ENCODE results near the gene ALDH5A1. TPM values are rescaled to one million over a fixed set of nuclear protein-coding genes. Genes with fewer than 3 reads are reported as not detected.

Gene ALDH5A1
- total RNA-seq, 2 experiments from 2014 or later: 180 to 260 TPM

- TF ChIP-seq EZH2phosphoT487 (IDR thresholded peaks at IDR 0.05; ENCODE audit: borderline replicate concordance, low read depth, low read length): no peak
- no peak for TF ChIP-seq CTCF (conservative IDR thresholded peaks at IDR 0.05; ENCODE audit: low read length)
- no peak for DNase-seq (ENCODE audit: low spot score)
- CTCF ChIA-PET (ENCODE audit: unreplicated experiment): no interaction called here
- H3K36me3 ChIP-seq (ENCODE audit: insufficient read depth, low read length): peaks cover 18% of the 10 kb centered on the region
- H3K4me3 ChIP-seq (ENCODE audit: low read depth, low read length, poor library complexity, severe bottlenecking): no peak overlapping the region
- no peaks in the 10 kb centered on the region for H3K79me2 ChIP-seq (ENCODE audit: insufficient read depth, low read depth, low read length)
- POLR2A ChIA-PET: interaction anchor here (1.9 kb wide), 1 partner anchor 7 kb away, joined by 4 read pairs; no protein-coding TSS in a partner anchor
- no peaks in the 10 kb centered on the region; the same call in 1 of the 2 replicates for H3K9me3 ChIP-seq (ENCODE audit: low read length)
- BruUV-seq (replicated peaks): no TSS peak
- no peaks in the 10 kb centered on the region for H3K4me1 ChIP-seq (ENCODE audit: insufficient read depth, low read length, poor library complexity, severe bottlenecking)
- H3K4me2 ChIP-seq (ENCODE audit: low read length): no peak overlapping the region
- no peaks in the 10 kb centered on the region for H4K20me1 ChIP-seq (ENCODE audit: insufficient read depth, low read length)
- no peaks in the 10 kb centered on the region for H3K9me2 ChIP-seq (ENCODE audit: insufficient read depth, low read length)
- no peak overlapping the region for H2AFZ ChIP-seq (ENCODE audit: low read length)
- no peak overlapping the region for H3K27ac ChIP-seq (ENCODE audit: low read depth, low read length, poor library complexity, severe bottlenecking)
- intact Hi-C loops (cut with micrococcal nuclease; ENCODE audit: unreplicated experiment): no loop called here
Measured at GRCh38 chr6:24545691-24546090, 50.9 kb downstream of the ALDH5A1 start.

GRCh38 chr6:24546439-24546838 is 51.7 kb downstream of the ALDH5A1 start:
- no peak for TF ChIP-seq EZH2phosphoT487 (IDR thresholded peaks at IDR 0.05; ENCODE audit: borderline replicate concordance, low read depth, low read length)
- no peak for TF ChIP-seq CTCF (conservative IDR thresholded peaks at IDR 0.05; ENCODE audit: low read length)
- H3K9me3 ChIP-seq (ENCODE audit: low read length): no peaks in the 10 kb centered on the region; the same call in 1 of the 2 replicates
- ChIA-PET POLR2A (interaction anchor here (0.5 to 1.9 kb wide), 3 partner anchors 8 to 480 kb away, joined by 3 to 4 read pairs (median 3); no protein-coding TSS in a partner anchor), CTCF (ENCODE audit: unreplicated experiment) (interaction anchor here (0.6 kb wide), 1 partner anchor 119 kb away, joined by 3 read pairs; no protein-coding TSS in a partner anchor)
- H3K36me3 ChIP-seq (ENCODE audit: insufficient read depth, low read length): peaks cover 11% of the 10 kb centered on the region
- no peak overlapping the region for H2AFZ ChIP-seq (ENCODE audit: low read length)
- DNase-seq (ENCODE audit: low spot score): no peak
- no peak overlapping the region for H3K27ac ChIP-seq (ENCODE audit: low read depth, low read length, poor library complexity, severe bottlenecking)
- no peak overlapping the region for H3K4me2 ChIP-seq (ENCODE audit: low read length)
- intact Hi-C loops (cut with micrococcal nuclease; ENCODE audit: unreplicated experiment): no loop called here
- no peaks in the 10 kb centered on the region for H3K4me1 ChIP-seq (ENCODE audit: insufficient read depth, low read length, poor library complexity, severe bottlenecking)
- no peak overlapping the region for H3K4me3 ChIP-seq (ENCODE audit: low read depth, low read length, poor library complexity, severe bottlenecking)
- H4K20me1 ChIP-seq (ENCODE audit: insufficient read depth, low read length): no peaks in the 10 kb centered on the region
- no peaks in the 10 kb centered on the region for H3K9me2 ChIP-seq (ENCODE audit: insufficient read depth, low read length)
- no TSS peak for BruUV-seq (replicated peaks)
- H3K79me2 ChIP-seq (ENCODE audit: insufficient read depth, low read depth, low read length): no peaks in the 10 kb centered on the region

GRCh38 chr6:24547243-24547642 is 52.5 kb downstream of the ALDH5A1 start:
- Histone ChIP-seq H3K27ac (ENCODE audit: low read depth, low read length, poor library complexity, severe bottlenecking) (no peak overlapping the region), H3K4me2 (ENCODE audit: low read length) (no peak overlapping the region), H4K20me1 (ENCODE audit: insufficient read depth, low read length) (no peaks in the 10 kb centered on the region), H3K9me3 (ENCODE audit: low read length) (no peaks in the 10 kb centered on the region; the same call in 1 of the 2 replicates), H3K79me2 (ENCODE audit: insufficient read depth, low read depth, low read length) (no peaks in the 10 kb centered on the region), H3K4me1 (ENCODE audit: insufficient read depth, low read length, poor library complexity, severe bottlenecking) (no peaks in the 10 kb centered on the region), H3K9me2 (ENCODE audit: insufficient read depth, low read length) (no peaks in the 10 kb centered on the region), H3K4me3 (ENCODE audit: low read depth, low read length, poor library complexity, severe bottlenecking) (no peak overlapping the region), H3K36me3 (ENCODE audit: insufficient read depth, low read length) (peaks cover 9% of the 10 kb centered on the region), H2AFZ (ENCODE audit: low read length) (no peak overlapping the region)
- intact Hi-C loops (cut with micrococcal nuclease; ENCODE audit: unreplicated experiment): no loop called here
- BruUV-seq (replicated peaks): no TSS peak
- ChIA-PET CTCF (ENCODE audit: unreplicated experiment) (interaction anchor here (0.6 kb wide), 1 partner anchor 118 kb away, joined by 3 read pairs; no protein-coding TSS in a partner anchor), POLR2A (interaction anchor here (0.9 to 1.9 kb wide), 4 partner anchors 9 to 24 kb away, joined by 3 to 4 read pairs (median 4); no protein-coding TSS in a partner anchor)
- TF ChIP-seq CTCF (conservative IDR thresholded peaks at IDR 0.05; ENCODE audit: low read length): peak; percentile 69
- TF ChIP-seq EZH2phosphoT487 (IDR thresholded peaks at IDR 0.05; ENCODE audit: borderline replicate concordance, low read depth, low read length): no peak
- DNase-seq (ENCODE audit: low spot score): peak; percentile 65

All from OCI-LY7 (cell line).